ENCODE data around the gene NTRK3.

The NTRK3 gene

DNA sequence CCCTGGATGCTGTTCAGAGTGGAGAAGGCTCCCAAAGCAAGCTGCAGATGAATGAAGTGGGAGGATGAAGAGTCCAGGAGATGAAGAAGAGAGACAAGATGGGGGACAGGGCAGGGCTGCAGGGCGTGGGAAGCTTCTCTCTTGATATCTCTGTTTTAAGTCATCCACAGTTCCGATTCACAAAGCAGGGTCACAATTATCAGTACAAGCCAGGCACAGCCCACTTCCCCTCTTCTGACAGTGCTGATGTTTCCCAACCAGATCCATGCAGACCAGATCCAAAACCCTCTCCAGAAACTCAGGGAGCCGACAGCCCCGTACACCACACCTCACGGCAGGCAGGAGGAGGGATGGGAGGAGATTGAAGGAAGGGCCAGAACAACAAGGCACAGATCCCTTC, 31.1 kb downstream of the NTRK3 start:
- Histone ChIP-seq H3K27me3 (ENCODE audit: insufficient read depth, poor library complexity, severe bottlenecking) (no peaks in the 10 kb centered on the region), H3K4me3 (replicated peaks; ENCODE audit: insufficient read depth, low read length) (no peak overlapping the region), H3K27ac (replicated peaks) (no peak overlapping the region)
- TF ChIP-seq SPI1 (IDR thresholded peaks at IDR 0.05; ENCODE audit: borderline replicate concordance, low read depth) (no peak), POLR2AphosphoS5 (IDR thresholded peaks at IDR 0.05; ENCODE audit: low read depth) (no peak), GABPA (IDR thresholded peaks at IDR 0.05; ENCODE audit: low read depth) (no peak), CTCF (IDR thresholded peaks at IDR 0.05; ENCODE audit: insufficient read depth, low read length) (no peak)
- TF ChIP-seq, protein P1, sequence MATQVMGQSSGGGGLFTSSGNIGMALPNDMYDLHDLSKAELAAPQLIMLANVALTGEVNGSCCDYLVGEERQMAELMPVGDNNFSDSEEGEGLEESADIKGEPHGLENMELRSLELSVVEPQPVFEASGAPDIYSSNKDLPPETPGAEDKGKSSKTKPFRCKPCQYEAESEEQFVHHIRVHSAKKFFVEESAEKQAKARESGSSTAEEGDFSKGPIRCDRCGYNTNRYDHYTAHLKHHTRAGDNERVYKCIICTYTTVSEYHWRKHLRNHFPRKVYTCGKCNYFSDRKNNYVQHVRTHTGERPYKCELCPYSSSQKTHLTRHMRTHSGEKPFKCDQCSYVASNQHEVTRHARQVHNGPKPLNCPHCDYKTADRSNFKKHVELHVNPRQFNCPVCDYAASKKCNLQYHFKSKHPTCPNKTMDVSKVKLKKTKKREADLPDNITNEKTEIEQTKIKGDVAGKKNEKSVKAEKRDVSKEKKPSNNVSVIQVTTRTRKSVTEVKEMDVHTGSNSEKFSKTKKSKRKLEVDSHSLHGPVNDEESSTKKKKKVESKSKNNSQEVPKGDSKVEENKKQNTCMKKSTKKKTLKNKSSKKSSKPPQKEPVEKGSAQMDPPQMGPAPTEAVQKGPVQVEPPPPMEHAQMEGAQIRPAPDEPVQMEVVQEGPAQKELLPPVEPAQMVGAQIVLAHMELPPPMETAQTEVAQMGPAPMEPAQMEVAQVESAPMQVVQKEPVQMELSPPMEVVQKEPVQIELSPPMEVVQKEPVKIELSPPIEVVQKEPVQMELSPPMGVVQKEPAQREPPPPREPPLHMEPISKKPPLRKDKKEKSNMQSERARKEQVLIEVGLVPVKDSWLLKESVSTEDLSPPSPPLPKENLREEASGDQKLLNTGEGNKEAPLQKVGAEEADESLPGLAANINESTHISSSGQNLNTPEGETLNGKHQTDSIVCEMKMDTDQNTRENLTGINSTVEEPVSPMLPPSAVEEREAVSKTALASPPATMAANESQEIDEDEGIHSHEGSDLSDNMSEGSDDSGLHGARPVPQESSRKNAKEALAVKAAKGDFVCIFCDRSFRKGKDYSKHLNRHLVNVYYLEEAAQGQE (IDR thresholded peaks at IDR 0.05; ENCODE audit: insufficient replicate concordance, low read depth) = no peak
- DNase-seq (ENCODE audit: low read depth in 1 of 2, low spot score in 1 of 2) = no peak

GRCh38 chr15:88223084-88223483, 33.5 kb downstream of the NTRK3 start:
- TF ChIP-seq POLR2AphosphoS5 (IDR thresholded peaks at IDR 0.05; ENCODE audit: low read depth) (no peak), GABPA (IDR thresholded peaks at IDR 0.05; ENCODE audit: low read depth) (no peak)
- Histone ChIP-seq H3K4me3 (replicated peaks; ENCODE audit: insufficient read depth, low read length) (no peak overlapping the region), H3K27ac (replicated peaks) (no peak overlapping the region), H3K27me3 (ENCODE audit: insufficient read depth, poor library complexity, severe bottlenecking) (no peaks in the 10 kb centered on the region)
- DNase-seq (ENCODE audit: low read depth in 1 of 2, low spot score in 1 of 2) = no peak

DNA sequence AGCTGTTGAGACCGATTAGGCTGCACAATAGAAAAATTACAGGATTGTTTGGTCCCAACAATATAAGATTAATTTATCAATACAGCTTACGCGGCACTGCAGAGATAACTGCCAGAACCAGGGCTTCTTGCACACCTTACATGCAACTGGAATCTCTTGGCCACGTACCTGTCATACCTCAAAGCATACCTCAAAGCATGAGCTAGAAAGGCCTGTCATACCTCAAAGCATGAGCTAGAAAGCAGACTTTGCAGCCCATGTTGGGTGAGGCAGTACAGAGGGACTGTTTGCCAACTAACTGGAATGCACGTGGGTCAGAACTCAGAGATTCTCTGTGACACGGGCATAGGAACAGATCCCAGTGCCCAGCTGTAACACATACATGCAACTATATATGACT, 34.7 kb downstream of the NTRK3 start:
- DNase-seq (ENCODE audit: low read depth in 1 of 2, low spot score in 1 of 2) = no peak
- TF ChIP-seq GABPA (IDR thresholded peaks at IDR 0.05; ENCODE audit: low read depth) = no peak
- TF ChIP-seq, protein P1 (IDR thresholded peaks at IDR 0.05; ENCODE audit: insufficient replicate concordance, low read depth) = no peak
- TF ChIP-seq SPI1 (IDR thresholded peaks at IDR 0.05; ENCODE audit: borderline replicate concordance, low read depth) = no peak
- no peak for TF ChIP-seq CTCF (IDR thresholded peaks at IDR 0.05; ENCODE audit: insufficient read depth, low read length)
- TF ChIP-seq POLR2AphosphoS5 (IDR thresholded peaks at IDR 0.05; ENCODE audit: low read depth) = no peak
- Histone ChIP-seq H3K4me3 (replicated peaks; ENCODE audit: insufficient read depth, low read length) (no peak overlapping the region), H3K27me3 (ENCODE audit: insufficient read depth, poor library complexity, severe bottlenecking) (no peaks in the 10 kb centered on the region), H3K27ac (replicated peaks) (no peak overlapping the region)

GRCh38 chr15:88220443-88221335, 35.9 kb downstream of the NTRK3 start:
- no peak overlapping the region for H3K4me3 ChIP-seq (replicated peaks; ENCODE audit: insufficient read depth, low read length)
- no peaks in the 10 kb centered on the region for H3K27me3 ChIP-seq (ENCODE audit: insufficient read depth, poor library complexity, severe bottlenecking)
- DNase-seq (ENCODE audit: low read depth in 1 of 2, low spot score in 1 of 2) = no peak
- no peak overlapping the region for H3K27ac ChIP-seq (replicated peaks)
- TF ChIP-seq CTCF (IDR thresholded peaks at IDR 0.05; ENCODE audit: insufficient read depth, low read length) = no peak
- TF ChIP-seq POLR2AphosphoS5 (IDR thresholded peaks at IDR 0.05; ENCODE audit: low read depth) = no peak
